Upper lobe of left lung (tissue), 6 donors: ENCODE measurements around the gene BTN3A1. TPM values are rescaled to one million over a fixed set of nuclear protein-coding genes. Genes with fewer than 3 reads are reported as not detected.

Source experiments
- ATAC-seq, 2 donors: fragments of 200-7000 bp; cut with Tn5 transposase; one replicate each; pipeline ENCODE4 v1.9.1; 2022; ENCODE audit warnings: mild to moderate bottlenecking in 2 of 2, moderate library complexity in 2 of 2; ENCODE audit not compliant: low FRiP score in 2 of 2
- DNase-seq, 2 donors: peaks; one replicate each; pipeline ENCODE4 v3.0.0-alpha.2; 2019 to 2020
- H3K27ac ChIP-seq, 4 donors: fragments of 200-600 bp; sonication (generic); one replicate each; pipeline ENCODE4 v1.5.1; 2016 to 2019
- H3K27me3 ChIP-seq, 4 donors: fragments of 200-600 bp; sonication (generic); one replicate each; pipeline ENCODE4 v1.5.1; 2017 to 2019
- H3K36me3 ChIP-seq, 4 donors: fragments of 200-600 bp; sonication (generic); one replicate each; pipeline ENCODE4 v1.5.1; 2016 to 2019
- H3K4me1 ChIP-seq, 4 donors: fragments of 200-600 bp; sonication (generic); one replicate each; pipeline ENCODE4 v1.5.1; 2018 to 2019
- H3K4me3 ChIP-seq, 4 donors: fragments of 200-600 bp; sonication (generic); one replicate each; pipeline ENCODE4 v1.5.1; 2017 to 2019; ENCODE audit warnings: mild to moderate bottlenecking in 2 of 4, moderate library complexity in 1 of 4
- H3K9me3 ChIP-seq, 4 donors: fragments of 200-600 bp; sonication (generic); one replicate each; pipeline ENCODE4 v1.5.1; 2018 to 2019
- EP300 ChIP-seq, 4 donors: sonication (generic); formaldehyde crosslinking; IDR thresholded peaks; one replicate each; pipeline ENCODE4 v1.5.1; 2017; ENCODE audit warnings: antibody characterized with exemption in 4 of 4, control low read depth in 2 of 4
- POLR2A ChIP-seq, 4 donors: fragments of 450-650 bp; IDR thresholded peaks; one replicate each; pipeline ENCODE4 v1.5.1; 2016 to 2017; ENCODE audit warnings: antibody characterized with exemption in 4 of 4, mild to moderate bottlenecking in 2 of 4
- POLR2AphosphoS5 ChIP-seq, 2 donors: sonication (generic); formaldehyde crosslinking; IDR thresholded peaks; one replicate each; pipeline ENCODE4 v1.5.1; 2017; ENCODE audit warnings: antibody characterized with exemption in 2 of 2
- WGBS, 2 donors: methylation state at CpG; one replicate each; pipeline ENCODE4 v1.1.5; 2017 to 2018; 5-methylcytosine and 5-hydroxymethylcytosine counted together
- total RNA-seq, 6 donors: library from RNA; depleted of rRNA in 4 of 6; stranded (reverse); fragments of >200 nt in 4 of 6; gene quantifications; one replicate each; pipeline versions ENCODE4 v1.1.0 to v1.2.1, GENCODE V29; 2016 to 2021
- TF ChIP-seq, protein P1 (sequence below), 6 experiments: fragments of 450-650 bp in 4 of 6; fragments of 200-600 bp in 2 of 6; sonication (generic) in 2 of 6; IDR thresholded peaks; one replicate each; pipeline ENCODE4 v1.5.1; 2016 to 2019; ENCODE audit warnings: antibody characterized with exemption in 6 of 6
- donor health status: DM: no; HTN: no; CAD: no; lungs with moderate emphysema.
- donor health status: DM: no; HTN: yes; CAD: no; lungs with severe emphysema.

The BTN3A1 gene
- total RNA-seq, 6 donors from 2014 or later = 24.9 to 55.8 (median 34.6) TPM

DNA sequence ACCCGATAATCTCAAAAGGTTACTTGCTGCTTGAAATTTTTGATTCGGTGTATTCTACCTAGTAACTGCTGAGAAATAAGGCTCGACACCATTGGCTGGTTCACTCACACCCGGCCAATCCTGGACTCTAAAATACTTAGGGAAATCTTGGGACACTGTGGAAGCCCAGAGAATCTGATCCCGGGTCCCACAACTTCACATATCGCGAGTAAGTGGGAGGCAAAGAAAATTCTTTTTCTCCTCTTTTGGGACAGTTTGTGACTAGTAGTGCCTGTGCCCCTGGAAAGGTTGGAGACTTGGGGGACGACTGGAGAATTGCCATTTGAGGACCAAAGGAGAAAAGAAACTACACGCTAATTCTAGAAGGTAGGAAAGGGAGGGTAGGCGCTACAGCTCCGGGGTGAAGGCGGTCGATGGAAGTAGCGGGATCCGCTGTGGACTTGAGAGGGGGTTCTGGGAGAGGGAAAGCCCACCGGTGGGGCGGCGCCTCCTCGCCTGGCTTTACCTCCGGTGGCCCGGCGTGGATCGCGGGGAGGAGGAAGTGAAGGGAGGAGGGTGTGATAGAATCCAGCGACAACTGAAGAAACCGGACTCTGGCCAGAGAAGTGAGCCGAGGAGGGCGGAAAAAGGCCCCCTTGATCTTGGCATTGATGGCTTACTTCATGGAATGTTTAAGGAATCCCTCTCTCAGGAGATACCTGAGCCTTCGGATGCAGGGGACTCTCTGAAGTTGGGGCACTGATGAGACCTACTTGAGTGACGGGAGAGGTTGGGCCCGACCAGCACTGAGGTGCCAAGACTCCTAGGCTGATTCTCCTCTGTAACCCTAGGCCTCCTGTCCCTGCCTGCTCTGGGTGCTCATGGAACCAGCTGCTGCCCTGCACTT, 19.4 kb downstream of the BTN3A1 start:
- Histone ChIP-seq H3K36me3 (peaks cover 0 to 7% (median 0%) of the 10 kb centered on the region in 4 donors), H3K27ac (peak overlapping the region; percentile 73 to 96 (median 92)), H3K27me3 (no peaks in the 10 kb centered on the region), H3K9me3 (no peaks in the 10 kb centered on the region), H3K4me1 (peaks cover 12 to 36% (median 27%) of the 10 kb centered on the region in 4 donors), H3K4me3 (peak overlapping the region; percentile 71 to 81 (median 77))
- DNase-seq (peak; percentile 81 to 85), ATAC-seq (peak; percentile 97 to 99)
- WGBS, 2 donors = 0 to 1% methylated on average over 29 to 31 of the region's 31 CpGs
- TF ChIP-seq POLR2A (IDR thresholded peaks at IDR 0.05) = peak in 1 of 4 donors; percentile 36
- no peak for TF ChIP-seq EP300 (IDR thresholded peaks at IDR 0.05)
- TF ChIP-seq, protein P1, sequence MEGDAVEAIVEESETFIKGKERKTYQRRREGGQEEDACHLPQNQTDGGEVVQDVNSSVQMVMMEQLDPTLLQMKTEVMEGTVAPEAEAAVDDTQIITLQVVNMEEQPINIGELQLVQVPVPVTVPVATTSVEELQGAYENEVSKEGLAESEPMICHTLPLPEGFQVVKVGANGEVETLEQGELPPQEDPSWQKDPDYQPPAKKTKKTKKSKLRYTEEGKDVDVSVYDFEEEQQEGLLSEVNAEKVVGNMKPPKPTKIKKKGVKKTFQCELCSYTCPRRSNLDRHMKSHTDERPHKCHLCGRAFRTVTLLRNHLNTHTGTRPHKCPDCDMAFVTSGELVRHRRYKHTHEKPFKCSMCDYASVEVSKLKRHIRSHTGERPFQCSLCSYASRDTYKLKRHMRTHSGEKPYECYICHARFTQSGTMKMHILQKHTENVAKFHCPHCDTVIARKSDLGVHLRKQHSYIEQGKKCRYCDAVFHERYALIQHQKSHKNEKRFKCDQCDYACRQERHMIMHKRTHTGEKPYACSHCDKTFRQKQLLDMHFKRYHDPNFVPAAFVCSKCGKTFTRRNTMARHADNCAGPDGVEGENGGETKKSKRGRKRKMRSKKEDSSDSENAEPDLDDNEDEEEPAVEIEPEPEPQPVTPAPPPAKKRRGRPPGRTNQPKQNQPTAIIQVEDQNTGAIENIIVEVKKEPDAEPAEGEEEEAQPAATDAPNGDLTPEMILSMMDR (IDR thresholded peaks at IDR 0.05) = no peak
- peak in 1 of 2 donors; percentile 11 for TF ChIP-seq POLR2AphosphoS5 (IDR thresholded peaks at IDR 0.05)

DNA sequence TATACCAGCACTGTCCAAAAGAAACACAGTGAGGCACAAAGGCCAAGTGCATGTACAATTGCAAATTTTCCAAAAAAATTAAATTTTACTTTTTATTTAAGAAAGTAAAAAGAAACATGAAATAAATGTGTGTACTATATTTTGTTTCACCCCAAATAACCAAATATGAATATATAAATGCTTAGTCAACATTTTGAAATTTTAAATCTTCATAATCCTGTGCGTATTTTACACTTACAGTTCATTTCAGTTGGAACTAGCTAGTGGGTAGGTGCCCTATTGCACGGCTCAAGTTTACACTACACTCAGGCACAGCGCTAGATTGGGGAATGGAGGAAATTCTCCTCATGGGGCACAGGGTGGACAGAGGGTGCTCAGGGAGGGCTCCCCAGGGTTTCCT, 20.3 kb downstream of the BTN3A1 start:
- Histone ChIP-seq H3K4me1 (peaks cover 12 to 36% (median 27%) of the 10 kb centered on the region in 4 donors), H3K4me3 (peak overlapping the region; percentile 71 to 81 (median 77)), H3K36me3 (peaks cover 0 to 15% (median 0%) of the 10 kb centered on the region in 4 donors), H3K9me3 (no peaks in the 10 kb centered on the region), H3K27me3 (no peaks in the 10 kb centered on the region), H3K27ac (peak overlapping the region in 1 of 4 donors; percentile 96)
- DNase-seq (no peak), ATAC-seq (no peak)
- TF ChIP-seq EP300 (IDR thresholded peaks at IDR 0.05) = no peak
- no peak for TF ChIP-seq POLR2AphosphoS5 (IDR thresholded peaks at IDR 0.05)
- TF ChIP-seq POLR2A (IDR thresholded peaks at IDR 0.05) = no peak
- TF ChIP-seq, protein P1 (IDR thresholded peaks at IDR 0.05) = no peak
- WGBS, 2 donors = 76 to 86% methylated on average over 3 of the region's 3 CpGs

DNA sequence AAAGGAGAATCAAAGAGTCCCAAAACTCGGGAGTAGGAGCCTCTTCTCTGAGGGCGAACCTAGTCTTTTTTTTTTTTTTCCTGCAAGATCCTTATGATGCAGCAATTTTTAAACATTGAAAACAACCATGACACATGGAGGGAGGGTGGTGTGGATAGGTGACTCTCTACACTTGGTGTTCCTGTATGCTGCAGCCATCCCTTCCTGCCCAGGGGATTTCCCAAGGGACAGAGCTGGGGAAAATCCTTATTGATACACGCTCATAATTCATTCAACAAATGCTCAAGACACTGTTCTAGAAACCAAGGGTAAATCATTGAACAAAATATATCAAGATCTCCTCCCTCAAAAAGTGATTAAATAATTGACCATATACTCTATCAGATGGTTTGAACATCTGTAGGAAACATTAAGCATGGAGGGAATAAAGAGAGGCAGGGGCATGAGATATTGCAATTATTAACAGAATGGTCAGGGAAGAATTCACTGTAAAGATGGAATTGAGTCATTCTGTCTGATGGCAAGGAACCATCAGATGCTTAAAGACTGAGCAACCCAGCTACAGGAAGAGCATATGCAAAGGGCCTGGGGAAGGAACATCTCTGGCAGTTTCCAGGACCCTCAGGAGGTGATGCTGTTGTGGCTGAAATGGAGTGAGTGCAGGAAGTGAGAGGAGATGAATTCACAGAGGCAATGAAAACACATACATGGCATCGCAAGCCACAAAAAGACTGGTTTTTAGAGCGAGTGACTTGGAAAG, 24.8 kb downstream of the BTN3A1 start:
- H3K4me3 ChIP-seq = no peak overlapping the region
- H3K27me3 ChIP-seq = no peaks in the 10 kb centered on the region
- TF ChIP-seq EP300 (IDR thresholded peaks at IDR 0.05) (no peak), POLR2AphosphoS5 (IDR thresholded peaks at IDR 0.05) (no peak), POLR2A (IDR thresholded peaks at IDR 0.05) (no peak)
- TF ChIP-seq, protein P1 (IDR thresholded peaks at IDR 0.05) = no peak
- WGBS, 2 donors = 91 to 94% methylated on average over 5 of the region's 5 CpGs
- peaks cover 0 to 57% (median 9%) of the 10 kb centered on the region in 4 donors for H3K36me3 ChIP-seq
- H3K4me1 ChIP-seq = peaks cover 2 to 28% (median 21%) of the 10 kb centered on the region in 4 donors
- ATAC-seq = no peak
- DNase-seq = no peak
- no peaks in the 10 kb centered on the region for H3K9me3 ChIP-seq
- H3K27ac ChIP-seq = no peak overlapping the region

DNA sequence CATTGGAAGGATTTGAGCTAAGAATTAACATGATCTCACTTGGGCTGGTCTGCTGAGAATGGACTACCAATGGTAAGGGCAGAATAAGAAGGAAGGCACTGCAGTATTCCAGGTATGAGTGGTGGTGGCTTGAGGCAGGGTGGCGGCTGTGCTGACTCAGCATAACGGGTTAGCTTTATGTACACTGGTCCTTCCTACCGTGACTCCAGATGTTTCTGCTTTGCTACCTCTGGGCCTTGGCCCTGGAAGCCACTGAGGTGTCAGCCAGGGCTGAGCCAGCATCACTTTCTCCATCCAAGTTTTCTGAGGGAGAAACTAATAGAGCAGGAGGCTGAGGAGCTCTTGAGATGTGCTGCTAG, 25.4 kb downstream of the BTN3A1 start:
- Histone ChIP-seq H3K27me3 (no peaks in the 10 kb centered on the region), H3K9me3 (no peaks in the 10 kb centered on the region), H3K27ac (no peak overlapping the region), H3K4me3 (no peak overlapping the region), H3K4me1 (peaks cover 0 to 23% (median 16%) of the 10 kb centered on the region in 4 donors), H3K36me3 (peaks cover 0 to 57% (median 9%) of the 10 kb centered on the region in 4 donors)
- no peak for TF ChIP-seq POLR2AphosphoS5 (IDR thresholded peaks at IDR 0.05)
- TF ChIP-seq, protein P1 (IDR thresholded peaks at IDR 0.05) = no peak
- TF ChIP-seq EP300 (IDR thresholded peaks at IDR 0.05) = no peak
- no peak for TF ChIP-seq POLR2A (IDR thresholded peaks at IDR 0.05)
- no peak for DNase-seq
- no peak for ATAC-seq
- 85 to 95% methylated on average over 3 of the region's 3 CpGs for WGBS, 2 donors
